Kidney (tissue), 14 donors: ENCODE measurements around the gene C5orf47. TPM values are rescaled to one million over a fixed set of nuclear protein-coding genes. Genes with fewer than 3 reads are reported as not detected.

Source experiments
- DNase-seq, 5 donors: peaks; one replicate each; pipeline ENCODE4 v3.0.0-alpha.2; 2013 to 2020
- FAIRE-seq: peaks from 2 replicates; lab custom pipeline; 2012; peaks lifted over from hg19 to GRCh38; lab: Jason Lieb, UNC
- H3K27ac ChIP-seq, 2 donors: one replicate each; pipeline ENCODE4 v1.7.0; 2013; ENCODE audit warnings: low read depth in 2 of 2, low read length in 2 of 2, inconsistent platforms in 1 of 2
- H3K27me3 ChIP-seq: one replicate; pipeline ENCODE4 v1.7.1; 2013; ENCODE audit warnings: low read length, inconsistent platforms; ENCODE audit not compliant: control insufficient read depth, insufficient read depth
- H3K36me3 ChIP-seq, 3 donors: one replicate each; pipeline versions ENCODE4 v1.7.0 to v1.7.1; 2013; ENCODE audit warnings: low read length in 3 of 3, control low read depth in 1 of 3, inconsistent platforms in 1 of 3; ENCODE audit not compliant: insufficient read depth in 3 of 3, control insufficient read depth in 2 of 3
- H3K4me1 ChIP-seq, 3 donors: one replicate each; pipeline versions ENCODE4 v1.7.0 to v1.7.1; 2013; ENCODE audit warnings: low read length in 3 of 3, inconsistent platforms in 1 of 3, low read depth in 1 of 3; ENCODE audit not compliant: control insufficient read depth in 2 of 3, insufficient read depth in 2 of 3
- H3K4me3 ChIP-seq, 3 donors: one replicate each; pipeline versions ENCODE4 v1.7.0 to v1.8.1; 2013; ENCODE audit warnings: low read length in 3 of 3, control low read depth in 1 of 3, inconsistent platforms in 1 of 3
- H3K9ac ChIP-seq, 3 donors: one replicate each; pipeline versions ENCODE4 v1.7.0 to v1.7.1; 2013; ENCODE audit warnings: low read length in 3 of 3, control low read depth in 1 of 3, inconsistent platforms in 1 of 3
- H3K9me3 ChIP-seq, 3 donors: one replicate each; pipeline versions ENCODE4 v1.7.0 to v1.7.1; 2013; ENCODE audit warnings: low read length in 3 of 3, control low read depth in 1 of 3, inconsistent platforms in 1 of 3; ENCODE audit not compliant: control insufficient read depth in 2 of 3, insufficient read depth in 1 of 3
- intact Hi-C: fragments of 100-400 bp; cut with DNase I; formaldehyde crosslinking; loops from one replicate; pipeline ENCODE4 v1.11.1; 2022
- polyA plus RNA-seq: library from polyadenylated mRNA; stranded (reverse); fragments of 350-450 nt; fragmentation: Illumina TruSeq; extraction: RNeasy Lipid Tissue Mini Kit (QIAGEN cat#74804); gene quantifications from one replicate; pipeline ENCODE4 v1.2.3, GENCODE V29; 2014; ENCODE audit warnings: low read depth, low replicate concordance; ENCODE audit not compliant: insufficient read depth
- total RNA-seq: library from RNA; stranded (reverse); fragmentation: NEBNext Ultra II Directional; extraction: Animal tissue kit (Norgen Biotek cat#: 25700); gene quantifications from one replicate; pipeline ENCODE4 v1.2.1, GENCODE V29; 2021
- TF ChIP-seq, protein P1 (sequence below): IDR thresholded peaks from 3 replicates; pipeline ENCODE4 v1.5.1; 2012; ENCODE audit warnings: mild to moderate bottlenecking, moderate library complexity, borderline replicate concordance; ENCODE audit not compliant: insufficient read depth; ENCODE audit errors: extremely low read depth
- donor health status: control.
- donor health status: control.
- donor health status: control.
- donor health status: control.
- donor health status: control.
- donor health status: DM: yes; HTN: yes; CAD: no.
- donor health status: Normal renal cell carcinoma (clear cell type).

C5orf47 gene
- total and polyA plus RNA-seq, 2 donors from 2014 or later: not detected

DNA sequence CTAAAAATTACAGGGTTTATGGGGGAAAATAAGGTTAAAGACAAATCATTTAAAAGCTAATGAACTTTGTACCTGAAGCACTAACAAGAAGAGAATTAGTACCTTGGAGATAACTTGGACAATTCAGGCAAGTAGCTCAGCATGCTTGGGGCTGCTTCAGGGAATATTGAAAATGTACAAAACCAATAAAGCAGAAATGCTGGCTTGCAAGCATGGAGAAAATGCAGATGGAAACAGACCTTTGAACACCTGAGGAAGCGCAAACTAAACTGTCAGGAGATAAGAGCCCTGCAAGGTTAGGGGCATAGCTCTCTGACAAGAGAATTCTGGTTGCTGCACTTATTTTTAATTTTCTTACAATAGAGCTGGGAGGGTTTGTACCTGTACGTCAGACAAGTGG, 42.6 kb upstream of the C5orf47 start:
- H3K36me3 ChIP-seq: peaks cover 0 to 49% (median 23%) of the 10 kb centered on the region in 3 donors
- no peak overlapping the region for H3K4me3 ChIP-seq
- DNase-seq: no peak
- FAIRE-seq: no peak
- intact Hi-C loops: no loop called here
- TF ChIP-seq, protein P1, sequence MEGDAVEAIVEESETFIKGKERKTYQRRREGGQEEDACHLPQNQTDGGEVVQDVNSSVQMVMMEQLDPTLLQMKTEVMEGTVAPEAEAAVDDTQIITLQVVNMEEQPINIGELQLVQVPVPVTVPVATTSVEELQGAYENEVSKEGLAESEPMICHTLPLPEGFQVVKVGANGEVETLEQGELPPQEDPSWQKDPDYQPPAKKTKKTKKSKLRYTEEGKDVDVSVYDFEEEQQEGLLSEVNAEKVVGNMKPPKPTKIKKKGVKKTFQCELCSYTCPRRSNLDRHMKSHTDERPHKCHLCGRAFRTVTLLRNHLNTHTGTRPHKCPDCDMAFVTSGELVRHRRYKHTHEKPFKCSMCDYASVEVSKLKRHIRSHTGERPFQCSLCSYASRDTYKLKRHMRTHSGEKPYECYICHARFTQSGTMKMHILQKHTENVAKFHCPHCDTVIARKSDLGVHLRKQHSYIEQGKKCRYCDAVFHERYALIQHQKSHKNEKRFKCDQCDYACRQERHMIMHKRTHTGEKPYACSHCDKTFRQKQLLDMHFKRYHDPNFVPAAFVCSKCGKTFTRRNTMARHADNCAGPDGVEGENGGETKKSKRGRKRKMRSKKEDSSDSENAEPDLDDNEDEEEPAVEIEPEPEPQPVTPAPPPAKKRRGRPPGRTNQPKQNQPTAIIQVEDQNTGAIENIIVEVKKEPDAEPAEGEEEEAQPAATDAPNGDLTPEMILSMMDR: no peak
- peak overlapping the region in 1 of 2 donors; percentile 1 for H3K27ac ChIP-seq
- no peaks in the 10 kb centered on the region for H3K9me3 ChIP-seq
- peaks cover 3 to 46% (median 14%) of the 10 kb centered on the region in 3 donors for H3K4me1 ChIP-seq
- no peaks in the 10 kb centered on the region for H3K27me3 ChIP-seq
- H3K9ac ChIP-seq: no peak overlapping the region

DNA sequence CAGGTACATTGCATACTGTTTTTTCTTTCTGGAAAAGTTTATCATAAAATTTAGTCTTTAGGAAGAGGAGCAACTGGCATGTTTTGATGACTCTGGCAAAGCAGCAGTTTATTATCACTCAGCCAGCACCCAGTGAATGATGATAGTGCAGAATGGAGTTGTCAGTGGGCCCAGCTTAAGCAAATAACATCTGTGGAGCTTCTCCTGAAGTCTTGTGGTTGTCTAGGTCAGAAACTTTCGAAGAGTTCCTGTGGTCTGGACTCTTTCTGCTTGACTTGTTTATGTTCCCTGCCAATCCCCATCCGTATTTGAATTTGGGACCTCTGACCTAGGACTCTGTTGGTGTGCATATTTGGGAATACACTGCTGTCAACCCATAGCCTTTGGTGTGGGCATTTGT, 38.1 kb upstream of the C5orf47 start:
- Histone ChIP-seq H3K4me1 (peaks cover 4 to 29% (median 11%) of the 10 kb centered on the region in 3 donors), H3K4me3 (no peak overlapping the region), H3K27ac (peak overlapping the region in 1 of 2 donors; percentile 8), H3K9me3 (no peaks in the 10 kb centered on the region), H3K36me3 (peaks cover 0 to 76% (median 45%) of the 10 kb centered on the region in 3 donors), H3K9ac (no peak overlapping the region), H3K27me3 (no peaks in the 10 kb centered on the region)
- DNase-seq (no peak), FAIRE-seq (no peak)
- intact Hi-C loops: no loop called here
- TF ChIP-seq, protein P1: no peak

DNA sequence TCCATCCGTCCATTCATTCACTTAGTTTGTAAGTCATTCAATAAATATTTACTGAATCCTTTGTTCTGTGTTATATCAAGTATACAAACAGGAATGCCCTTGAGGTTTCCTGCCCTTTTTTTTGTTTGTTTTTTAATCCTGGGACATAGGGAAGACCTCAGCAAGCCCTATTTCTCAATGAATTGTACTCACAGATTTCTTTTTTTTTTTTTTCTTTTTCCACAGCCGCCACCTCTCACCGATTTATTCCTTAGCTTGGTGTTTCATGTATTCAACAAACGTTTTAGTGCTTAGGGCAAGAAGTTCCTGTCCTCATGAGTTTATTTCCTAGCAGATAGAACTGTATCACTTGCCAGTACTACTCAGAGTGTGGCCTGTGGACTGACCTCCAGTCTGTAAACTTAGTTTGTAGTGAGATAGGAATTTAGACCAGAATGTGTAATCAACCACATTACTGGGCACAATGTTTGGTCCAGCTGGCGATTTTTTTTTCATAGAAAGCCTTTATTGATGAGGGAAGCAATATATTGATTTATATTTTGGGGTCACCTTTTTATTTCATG, 35.4 kb upstream of the C5orf47 start:
- Histone ChIP-seq H3K9ac (peak overlapping the region in 1 of 3 donors; percentile 62), H3K27ac (peak overlapping the region; percentile 90 to 95), H3K36me3 (peaks cover 0 to 63% (median 35%) of the 10 kb centered on the region in 3 donors), H3K27me3 (no peaks in the 10 kb centered on the region), H3K9me3 (no peaks in the 10 kb centered on the region), H3K4me3 (no peak overlapping the region), H3K4me1 (peaks cover 5 to 28% (median 18%) of the 10 kb centered on the region in 3 donors)
- intact Hi-C loops: no loop called here
- no peak for FAIRE-seq
- DNase-seq: no peak
- TF ChIP-seq, protein P1: no peak
